Cardiac muscle cell (in vitro differentiated cells and primary cell): ENCODE measurements around the gene CCDC50. TPM values are rescaled to one million over a fixed set of nuclear protein-coding genes. Genes with fewer than 3 reads are reported as not detected.

Experiments
- DNase-seq, 2 donors: peaks; one replicate each; pipeline versions ENCODE4 v3.0.0 to v3.0.0-alpha.2; 2010 to 2017; ENCODE audit warnings: low read depth in 1 of 2, low spot score in 1 of 2
- H3K27ac ChIP-seq: fragments of 200-600 bp; sonication (generic); 2 replicates; pipeline ENCODE4 v1.5.1; 2016
- H3K27me3 ChIP-seq: fragments of 200-600 bp; sonication (generic); 2 replicates; pipeline ENCODE4 v1.6.0; 2016; ENCODE audit warnings: control low read depth
- H3K36me3 ChIP-seq: fragments of 200-600 bp; sonication (generic); 2 replicates; pipeline ENCODE4 v1.5.1; 2016; ENCODE audit warnings: control low read depth
- H3K4me1 ChIP-seq: fragments of 200-600 bp; sonication (generic); 2 replicates; pipeline ENCODE4 v1.8.1; 2017; ENCODE audit warnings: low read depth, mild to moderate bottlenecking, mixed run types
- H3K4me3 ChIP-seq: fragments of 200-600 bp; sonication (generic); 2 replicates; pipeline ENCODE4 v1.5.1; 2016; ENCODE audit warnings: mild to moderate bottlenecking
- H3K9me3 ChIP-seq: fragments of 200-600 bp; sonication (generic); 2 replicates; pipeline ENCODE4 v1.5.1; 2017; ENCODE audit warnings: low read depth, mild to moderate bottlenecking, control low read depth
- polyA plus RNA-seq: library from polyadenylated mRNA; unstranded; fragments of >200 nt; fragmentation: Nextera tagmentation; extraction: Ambion mirVana; gene quantifications from 2 replicates; pipeline ENCODE4 v1.2.1, GENCODE V29; 2016
- total RNA-seq: library from RNA; depleted of rRNA; stranded (reverse); fragments of >200 nt; gene quantifications from 2 replicates; pipeline ENCODE4 v1.2.3, GENCODE V29; 2016
- TF ChIP-seq, protein P1 (sequence below): IDR thresholded peaks from 2 replicates; pipeline ENCODE4 v1.5.1; 2012; ENCODE audit warnings: low read depth, mild to moderate bottlenecking, low read length

Gene CCDC50
- total and polyA plus RNA-seq, 2 experiments from 2014 or later, result 25.3 to 82.3 TPM

DNA sequence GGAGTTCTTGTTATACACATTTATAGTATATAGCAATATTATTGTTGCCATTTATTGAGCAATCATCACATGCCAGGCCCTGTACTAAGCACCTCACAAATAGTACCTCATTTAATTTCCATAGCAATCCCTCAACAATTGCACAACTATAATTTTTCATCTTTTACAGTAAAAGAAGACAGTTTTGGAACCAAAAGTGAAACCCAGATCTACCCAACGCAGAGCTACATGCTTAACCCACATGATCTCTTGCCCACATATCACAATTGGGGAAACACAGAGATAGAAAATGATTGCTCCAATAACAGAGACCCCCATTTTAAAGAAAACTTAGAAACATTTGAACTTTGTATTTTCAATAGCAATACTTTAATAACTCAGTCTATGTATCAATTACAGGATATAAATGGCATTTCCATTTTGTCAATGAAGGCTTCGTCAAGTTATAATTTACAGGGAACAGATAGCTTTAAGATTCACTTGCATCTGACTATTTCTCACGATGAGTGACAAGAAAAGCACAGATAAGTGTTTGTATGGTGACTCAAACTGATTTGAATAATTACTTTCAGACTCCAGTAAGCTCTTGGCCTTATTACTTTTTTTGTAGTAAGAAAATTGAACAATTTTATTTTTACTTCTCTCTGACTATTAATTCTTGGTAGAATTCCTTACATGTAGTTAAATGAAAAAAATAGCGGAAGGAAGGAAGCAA is 38.7 kb upstream of the CCDC50 start:
- no peaks in the 10 kb centered on the region for H3K9me3 ChIP-seq
- no peaks in the 10 kb centered on the region for H3K4me1 ChIP-seq
- DNase-seq, result peak in 1 of 2 donors; percentile 7
- H3K36me3 ChIP-seq, result no peaks in the 10 kb centered on the region
- H3K27ac ChIP-seq, result no peak overlapping the region
- H3K27me3 ChIP-seq, result no peaks in the 10 kb centered on the region
- H3K4me3 ChIP-seq, result no peak overlapping the region
- TF ChIP-seq, protein P1, sequence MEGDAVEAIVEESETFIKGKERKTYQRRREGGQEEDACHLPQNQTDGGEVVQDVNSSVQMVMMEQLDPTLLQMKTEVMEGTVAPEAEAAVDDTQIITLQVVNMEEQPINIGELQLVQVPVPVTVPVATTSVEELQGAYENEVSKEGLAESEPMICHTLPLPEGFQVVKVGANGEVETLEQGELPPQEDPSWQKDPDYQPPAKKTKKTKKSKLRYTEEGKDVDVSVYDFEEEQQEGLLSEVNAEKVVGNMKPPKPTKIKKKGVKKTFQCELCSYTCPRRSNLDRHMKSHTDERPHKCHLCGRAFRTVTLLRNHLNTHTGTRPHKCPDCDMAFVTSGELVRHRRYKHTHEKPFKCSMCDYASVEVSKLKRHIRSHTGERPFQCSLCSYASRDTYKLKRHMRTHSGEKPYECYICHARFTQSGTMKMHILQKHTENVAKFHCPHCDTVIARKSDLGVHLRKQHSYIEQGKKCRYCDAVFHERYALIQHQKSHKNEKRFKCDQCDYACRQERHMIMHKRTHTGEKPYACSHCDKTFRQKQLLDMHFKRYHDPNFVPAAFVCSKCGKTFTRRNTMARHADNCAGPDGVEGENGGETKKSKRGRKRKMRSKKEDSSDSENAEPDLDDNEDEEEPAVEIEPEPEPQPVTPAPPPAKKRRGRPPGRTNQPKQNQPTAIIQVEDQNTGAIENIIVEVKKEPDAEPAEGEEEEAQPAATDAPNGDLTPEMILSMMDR, result no peak

DNA sequence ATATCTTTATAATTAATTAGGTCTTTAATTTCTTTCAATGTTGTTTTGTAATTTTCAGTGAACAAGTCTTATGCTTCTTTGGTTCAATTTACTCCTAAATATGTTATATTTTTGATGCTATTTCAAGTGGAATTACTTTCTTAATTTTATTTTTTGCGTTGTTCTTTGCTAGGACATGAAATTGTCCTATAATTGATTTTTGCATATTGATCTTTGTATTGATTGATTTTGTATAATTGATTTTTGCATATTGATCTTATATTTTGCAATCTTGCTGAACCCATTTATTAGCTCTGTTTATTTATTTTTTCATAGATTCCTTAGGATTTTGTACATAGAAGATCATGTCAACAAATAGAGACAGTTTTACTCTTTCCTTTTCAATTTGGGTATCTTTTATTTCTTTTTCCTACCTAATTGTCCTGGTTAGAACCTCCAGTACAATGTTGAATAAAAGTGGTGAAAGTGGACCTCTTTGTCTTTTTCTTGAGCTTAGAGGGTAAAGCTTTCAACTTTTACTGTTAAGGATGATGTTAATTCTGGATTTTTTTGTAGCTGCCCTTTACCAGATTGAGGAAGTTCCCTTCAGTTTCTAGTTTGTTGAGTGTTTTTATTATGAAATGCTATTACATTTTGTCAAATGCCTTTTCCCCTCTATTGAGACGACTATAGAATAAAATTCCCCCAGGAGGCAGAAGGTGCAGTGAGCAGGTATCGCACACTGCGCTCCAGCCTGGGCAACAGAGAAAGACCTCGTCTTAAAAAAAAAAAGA is 36.8 kb upstream of the CCDC50 start:
- Histone ChIP-seq H3K27me3 (no peaks in the 10 kb centered on the region), H3K4me1 (no peaks in the 10 kb centered on the region), H3K27ac (no peak overlapping the region), H3K9me3 (no peaks in the 10 kb centered on the region), H3K4me3 (no peak overlapping the region), H3K36me3 (no peaks in the 10 kb centered on the region)
- DNase-seq, result no peak
- TF ChIP-seq, protein P1, result no peak

DNA sequence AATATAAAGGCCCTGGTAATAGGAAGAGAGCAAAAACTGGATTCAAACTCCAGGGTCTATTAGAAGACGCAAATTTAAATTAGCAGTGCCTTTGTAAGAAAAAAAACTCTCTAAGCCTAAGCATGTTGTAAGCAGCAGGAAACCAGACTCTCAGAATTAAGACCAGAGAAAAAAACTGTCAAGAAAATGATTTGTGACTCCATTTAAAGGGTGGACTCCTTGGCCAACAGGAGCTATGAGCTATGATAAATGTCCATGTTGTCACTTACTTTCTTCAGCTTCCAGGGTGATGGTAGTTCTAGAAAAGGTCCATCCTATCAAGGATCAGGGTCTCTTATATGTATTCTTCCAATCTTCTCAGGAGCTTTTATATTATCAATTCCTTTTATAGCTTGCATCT is 34.9 kb upstream of the CCDC50 start:
- Histone ChIP-seq H3K27ac (no peak overlapping the region), H3K27me3 (no peaks in the 10 kb centered on the region), H3K36me3 (no peaks in the 10 kb centered on the region), H3K9me3 (no peaks in the 10 kb centered on the region), H3K4me3 (no peak overlapping the region), H3K4me1 (no peaks in the 10 kb centered on the region)
- TF ChIP-seq, protein P1, result no peak
- no peak for DNase-seq

DNA sequence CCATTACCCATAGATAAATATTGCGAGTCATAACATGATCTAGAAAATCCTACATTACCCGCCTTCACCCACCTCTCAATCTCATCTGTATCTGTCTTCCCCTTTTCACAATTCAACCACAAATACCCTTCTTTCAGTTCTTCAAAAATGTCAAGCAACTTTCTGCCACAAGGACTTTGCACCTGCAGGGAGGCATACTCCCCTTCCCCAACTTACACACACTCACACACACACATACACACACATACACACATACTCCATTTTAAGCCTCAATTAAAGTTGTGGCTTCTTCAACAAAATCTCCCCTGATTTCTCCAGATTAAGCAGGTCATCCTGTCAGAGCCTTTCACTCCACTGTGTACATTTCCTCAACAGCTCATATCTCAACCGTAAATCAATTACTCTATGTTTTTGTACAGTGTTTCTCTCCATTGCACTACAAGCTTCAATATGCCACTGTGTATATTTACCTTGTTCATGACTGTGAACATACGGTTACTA is 33.1 kb upstream of the CCDC50 start:
- H3K27me3 ChIP-seq, result no peaks in the 10 kb centered on the region
- TF ChIP-seq, protein P1, result no peak
- no peak for DNase-seq
- no peaks in the 10 kb centered on the region for H3K36me3 ChIP-seq
- H3K9me3 ChIP-seq, result no peaks in the 10 kb centered on the region
- no peak overlapping the region for H3K4me3 ChIP-seq
- H3K4me1 ChIP-seq, result no peaks in the 10 kb centered on the region
- no peak overlapping the region for H3K27ac ChIP-seq

DNA sequence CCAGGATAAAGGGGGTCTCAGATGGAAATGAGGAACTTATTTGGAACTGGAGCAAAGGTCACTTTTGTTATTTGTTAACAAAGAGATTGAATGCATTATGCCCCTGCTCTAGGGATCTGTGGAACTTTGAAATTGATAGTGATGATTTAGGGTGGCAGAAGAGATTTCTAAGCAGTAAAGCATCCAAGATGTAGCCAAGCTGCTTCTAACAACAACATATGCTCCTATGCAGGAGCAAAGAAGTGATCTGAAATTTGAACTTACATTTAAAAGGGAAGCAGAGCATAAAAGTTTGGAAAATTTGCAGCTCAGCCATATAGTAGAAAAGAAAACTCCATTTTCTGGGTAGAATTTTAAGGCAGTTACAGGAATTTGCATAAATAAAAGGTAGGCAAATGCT is 30.3 kb upstream of the CCDC50 start:
- H3K4me3 ChIP-seq, result no peak overlapping the region
- H3K9me3 ChIP-seq, result no peaks in the 10 kb centered on the region
- H3K4me1 ChIP-seq, result no peaks in the 10 kb centered on the region
- no peaks in the 10 kb centered on the region for H3K27me3 ChIP-seq
- no peak for DNase-seq
- H3K36me3 ChIP-seq, result no peaks in the 10 kb centered on the region
- TF ChIP-seq, protein P1, result no peak
- no peak overlapping the region for H3K27ac ChIP-seq
